PC-3 (cell line): ENCODE measurements around the gene KRTAP19-8. TPM values are rescaled to one million over a fixed set of nuclear protein-coding genes. Genes with fewer than 3 reads are reported as not detected.

Experiments used
- ATAC-seq: fragments of 200-7000 bp; cut with Tn5 transposase; 2 replicates; pipeline ENCODE4 v1.9.1; 2020; ENCODE audit warnings: mild to moderate bottlenecking, moderate library complexity
- BruUV-seq: library from RNA; stranded (reverse); fragments of 400-500 nt; replicated peaks from 2 replicates; lab custom pipeline; 2021; lab: Mats Ljungman, UMichigan
- CTCF ChIA-PET: fragments of 300-600 bp; sonication (Branson Sonifier 250); formaldehyde crosslinking; loops from one replicate; lab custom pipeline; 2022; ENCODE audit warnings: antibody characterized with exemption; lab: Charles Lee
- POLR2A ChIA-PET: fragments of 300-600 bp; sonication (Branson Sonifier 250); formaldehyde crosslinking; loops from one replicate; lab custom pipeline; 2022; ENCODE audit warnings: antibody characterized with exemption; ENCODE audit not compliant: unreplicated experiment; lab: Charles Lee
- DNase-seq: peaks from one replicate; pipeline ENCODE4 v3.0.0-alpha.2; 2015
- H2AFZ ChIP-seq: fragments of 300-600 bp; sonication (generic); 2 replicates; pipeline ENCODE4 v1.6.0; 2016; ENCODE audit warnings: antibody characterized with exemption, low read length
- H3F3A ChIP-seq: fragments of 300-600 bp; sonication (generic); one replicate; pipeline ENCODE4 v1.6.0; 2017; ENCODE audit warnings: antibody characterized with exemption, low read length, control low read depth, mild to moderate bottlenecking; ENCODE audit not compliant: unreplicated experiment
- H3K27ac ChIP-seq: fragments of 300-600 bp; sonication (generic); 2 replicates; pipeline ENCODE4 v1.5.1; 2016; ENCODE audit warnings: mild to moderate bottlenecking, low read length
- H3K27me3 ChIP-seq: fragments of 300-600 bp; sonication (generic); 2 replicates; pipeline ENCODE4 v1.6.1; 2016; ENCODE audit warnings: low read length, mixed read lengths
- H3K36me3 ChIP-seq: fragments of 300-600 bp; sonication (generic); 2 replicates; pipeline ENCODE4 v1.6.1; 2016; ENCODE audit warnings: low read depth, mixed run types, low read length, mixed read lengths
- H3K4me1 ChIP-seq: fragments of 300-600 bp; sonication (generic); 2 replicates; pipeline ENCODE4 v1.5.1; 2016; ENCODE audit warnings: low read length; ENCODE audit not compliant: insufficient read depth
- H3K4me2 ChIP-seq: fragments of 300-600 bp; sonication (generic); 2 replicates; pipeline ENCODE4 v1.6.0; 2016; ENCODE audit warnings: low read length
- H3K4me3 ChIP-seq: fragments of 300-600 bp; sonication (generic); 2 replicates; pipeline ENCODE4 v1.5.1; 2016; ENCODE audit warnings: mild to moderate bottlenecking, low read length, mixed read lengths
- H3K79me2 ChIP-seq: fragments of 300-600 bp; sonication (generic); 2 replicates; pipeline ENCODE4 v1.6.1; 2017; ENCODE audit warnings: low read length, mixed read lengths
- H3K9ac ChIP-seq: fragments of 300-600 bp; sonication (generic); 2 replicates; pipeline ENCODE4 v1.6.0; 2016; ENCODE audit warnings: mild to moderate bottlenecking, low read length
- H3K9me2 ChIP-seq: fragments of 300-600 bp; sonication (generic); replicated peaks from 2 replicates; pipeline ENCODE4 v1.6.1; 2016; ENCODE audit warnings: mixed run types, low read length, mixed read lengths
- H3K9me3 ChIP-seq: fragments of 300-600 bp; sonication (generic); 2 replicates; pipeline ENCODE4 v1.6.1; 2016; ENCODE audit warnings: low read length, mixed read lengths
- H4K20me1 ChIP-seq: fragments of 300-600 bp; sonication (generic); 2 replicates; pipeline ENCODE4 v1.6.1; 2016; ENCODE audit warnings: low read length, mixed read lengths
- EZH2 ChIP-seq: fragments of 300-600 bp; sonication (generic); IDR thresholded peaks from one replicate; pipeline ENCODE4 v1.6.1; 2017; ENCODE audit warnings: antibody characterized with exemption, mild to moderate bottlenecking, low read length; ENCODE audit not compliant: unreplicated experiment
- EZH2phosphoT487 ChIP-seq: fragments of 300-600 bp; sonication (generic); IDR thresholded peaks from 2 replicates; pipeline ENCODE4 v1.6.1; 2018; ENCODE audit warnings: mild to moderate bottlenecking, antibody characterized with exemption, low read length, borderline replicate concordance
- intact Hi-C: fragments of 100-400 bp; cut with micrococcal nuclease; formaldehyde crosslinking; loops from 2 replicates; pipeline ENCODE4 v1.9.0; 2023
- total RNA-seq: library from RNA; depleted of rRNA; stranded (reverse); fragments of >200 nt; gene quantifications from 2 replicates; pipeline ENCODE4 v1.2.3, GENCODE V29; 2014
- TF ChIP-seq, protein P1 (sequence below): fragments of 300-600 bp; sonication (generic); conservative IDR thresholded peaks from 2 replicates; pipeline ENCODE4 v1.5.1; 2017; ENCODE audit warnings: antibody characterized with exemption, low read depth, mild to moderate bottlenecking, low read length

Gene KRTAP19-8
- total RNA-seq, 1 experiment from 2014 or later, result not detected

DNA sequence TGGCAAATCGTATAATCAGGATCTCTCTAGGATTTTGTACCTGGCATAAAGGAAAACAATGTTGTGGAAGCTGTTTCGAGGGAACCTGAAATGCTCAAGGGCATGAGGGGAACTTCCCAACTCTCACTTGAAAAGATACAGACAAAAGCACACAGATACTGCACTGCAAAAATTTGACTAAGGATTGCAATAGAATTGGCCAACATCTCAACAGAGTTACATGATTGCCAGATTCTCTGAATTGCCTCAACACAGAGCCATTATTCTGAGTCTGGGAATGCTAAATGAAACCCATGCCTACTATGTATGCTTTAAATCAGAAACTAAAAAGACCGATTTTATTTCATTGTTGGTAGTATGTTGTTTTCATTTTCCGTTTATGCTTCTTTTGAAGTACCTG, 16.0 kb downstream of the KRTAP19-8 start:
- POLR2A ChIA-PET, result no interaction called here

DNA sequence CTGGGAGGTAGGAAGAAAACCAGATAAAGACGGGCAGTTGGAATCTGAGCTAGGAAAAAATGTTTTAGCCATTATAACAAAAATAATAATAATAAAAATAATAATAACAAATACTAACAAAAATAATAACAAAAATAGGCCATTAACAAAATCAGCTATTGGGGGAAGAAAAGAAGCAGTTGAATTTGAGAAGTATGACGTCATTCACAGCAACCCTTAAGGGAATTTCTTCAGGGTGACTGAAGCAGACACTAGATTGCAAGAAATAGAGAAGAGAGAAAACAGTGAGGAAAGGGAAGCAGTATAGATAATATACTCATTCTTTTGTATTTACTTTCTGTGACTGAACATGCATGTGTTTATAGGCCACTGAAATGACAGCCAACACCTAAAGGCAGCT, 20.0 kb downstream of the KRTAP19-8 start:
- H3K4me3 ChIP-seq, result no peak overlapping the region
- H3F3A ChIP-seq, result no peaks in the 10 kb centered on the region
- ATAC-seq, result no peak
- no peaks in the 10 kb centered on the region for H3K4me1 ChIP-seq
- H3K9ac ChIP-seq, result no peak overlapping the region
- no peak overlapping the region for H3K27ac ChIP-seq
- H2AFZ ChIP-seq, result no peak overlapping the region
- ChIA-PET CTCF (interaction anchor here (0.7 kb wide), 1 partner anchor 563 kb away, joined by 6 read pairs; no protein-coding TSS in a partner anchor), POLR2A (no interaction called here)
- H4K20me1 ChIP-seq, result no peaks in the 10 kb centered on the region
- intact Hi-C loops, result no loop called here
- H3K9me2 ChIP-seq, result no peaks in the 10 kb centered on the region
- TF ChIP-seq EZH2, result no peak
- TF ChIP-seq, protein P1, sequence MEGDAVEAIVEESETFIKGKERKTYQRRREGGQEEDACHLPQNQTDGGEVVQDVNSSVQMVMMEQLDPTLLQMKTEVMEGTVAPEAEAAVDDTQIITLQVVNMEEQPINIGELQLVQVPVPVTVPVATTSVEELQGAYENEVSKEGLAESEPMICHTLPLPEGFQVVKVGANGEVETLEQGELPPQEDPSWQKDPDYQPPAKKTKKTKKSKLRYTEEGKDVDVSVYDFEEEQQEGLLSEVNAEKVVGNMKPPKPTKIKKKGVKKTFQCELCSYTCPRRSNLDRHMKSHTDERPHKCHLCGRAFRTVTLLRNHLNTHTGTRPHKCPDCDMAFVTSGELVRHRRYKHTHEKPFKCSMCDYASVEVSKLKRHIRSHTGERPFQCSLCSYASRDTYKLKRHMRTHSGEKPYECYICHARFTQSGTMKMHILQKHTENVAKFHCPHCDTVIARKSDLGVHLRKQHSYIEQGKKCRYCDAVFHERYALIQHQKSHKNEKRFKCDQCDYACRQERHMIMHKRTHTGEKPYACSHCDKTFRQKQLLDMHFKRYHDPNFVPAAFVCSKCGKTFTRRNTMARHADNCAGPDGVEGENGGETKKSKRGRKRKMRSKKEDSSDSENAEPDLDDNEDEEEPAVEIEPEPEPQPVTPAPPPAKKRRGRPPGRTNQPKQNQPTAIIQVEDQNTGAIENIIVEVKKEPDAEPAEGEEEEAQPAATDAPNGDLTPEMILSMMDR, result no peak
- TF ChIP-seq EZH2phosphoT487, result no peak
- no peak overlapping the region for H3K4me2 ChIP-seq
- H3K27me3 ChIP-seq, result peaks cover 47% of the 10 kb centered on the region
- BruUV-seq, result no TSS peak
- DNase-seq, result no peak
- H3K9me3 ChIP-seq, result no peaks in the 10 kb centered on the region
- H3K36me3 ChIP-seq, result no peaks in the 10 kb centered on the region
- H3K79me2 ChIP-seq, result no peaks in the 10 kb centered on the region

More for the DNA sequence above, 16.0 kb downstream of the KRTAP19-8 start:
- Histone ChIP-seq H3K9me3 (no peaks in the 10 kb centered on the region), H3K4me3 (no peak overlapping the region), H3K36me3 (no peaks in the 10 kb centered on the region), H3K9ac (no peak overlapping the region), H3K27me3 (peaks cover 65% of the 10 kb centered on the region), H3K4me2 (no peak overlapping the region), H4K20me1 (no peaks in the 10 kb centered on the region), H3K9me2 (no peaks in the 10 kb centered on the region), H3K27ac (no peak overlapping the region), H3F3A (no peaks in the 10 kb centered on the region), H2AFZ (no peak overlapping the region), H3K4me1 (no peaks in the 10 kb centered on the region), H3K79me2 (no peaks in the 10 kb centered on the region)
- no peak for ATAC-seq
- no peak for DNase-seq
- CTCF ChIA-PET, result no interaction called here
- BruUV-seq, result no TSS peak
- intact Hi-C loops, result no loop called here
- no peak for TF ChIP-seq EZH2
- no peak for TF ChIP-seq EZH2phosphoT487
- TF ChIP-seq, protein P1, result no peak

DNA sequence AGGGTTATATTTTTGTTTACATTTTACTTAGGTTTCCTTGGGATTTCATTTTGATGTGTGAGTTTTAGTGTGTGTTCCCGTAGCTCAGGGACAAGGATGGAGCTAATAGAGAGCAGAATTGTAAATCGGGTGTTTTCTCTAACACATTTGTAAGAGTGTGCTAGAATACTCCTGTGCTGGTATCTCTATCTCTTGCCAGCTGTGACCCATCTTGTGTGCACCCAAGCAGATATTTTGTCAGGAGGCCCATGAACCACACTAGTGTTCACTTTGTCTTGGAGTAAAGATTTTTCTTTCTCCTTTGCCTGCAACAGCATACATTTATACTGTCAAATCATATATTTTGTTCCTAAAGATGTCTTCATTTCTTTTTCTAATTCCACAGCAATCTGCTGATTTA, 23.4 kb downstream of the KRTAP19-8 start:
- TF ChIP-seq, protein P1, result no peak
- TF ChIP-seq EZH2phosphoT487 (no peak), EZH2 (no peak)
- no peak overlapping the region for H3K9ac ChIP-seq
- H3K4me1 ChIP-seq, result no peaks in the 10 kb centered on the region
- intact Hi-C loops, result no loop called here
- peaks cover 13% of the 10 kb centered on the region for H3K27me3 ChIP-seq
- no peak overlapping the region for H3K27ac ChIP-seq
- no peak overlapping the region for H2AFZ ChIP-seq
- CTCF ChIA-PET, result no interaction called here
- no peaks in the 10 kb centered on the region for H4K20me1 ChIP-seq
- no peak overlapping the region for H3K4me3 ChIP-seq
- no peaks in the 10 kb centered on the region for H3K79me2 ChIP-seq
- H3K36me3 ChIP-seq, result no peaks in the 10 kb centered on the region
- POLR2A ChIA-PET, result no interaction called here
- DNase-seq (no peak), ATAC-seq (no peak)
- H3K9me3 ChIP-seq, result no peaks in the 10 kb centered on the region
- no peaks in the 10 kb centered on the region for H3K9me2 ChIP-seq
- BruUV-seq, result no TSS peak
- H3K4me2 ChIP-seq, result no peak overlapping the region
- no peaks in the 10 kb centered on the region for H3F3A ChIP-seq
